Measurements from ENCODE around the gene ERBB4. TPM values are rescaled to one million over a fixed set of nuclear protein-coding genes. Genes with fewer than 3 reads are reported as not detected.

ERBB4 gene
- total RNA-seq, 1 experiment from 2014 or later = 40.6 TPM

GRCh38 chr2:212536817-212537725, 1.5 kb downstream of the ERBB4 start:
- H3K27ac ChIP-seq (ENCODE audit: low read depth, low read length, poor library complexity, severe bottlenecking) = peak overlapping the region; percentile 88
- H3K36me3 ChIP-seq (ENCODE audit: insufficient read depth, low read length, poor library complexity, severe bottlenecking) = no peaks in the 10 kb centered on the region
- no peaks in the 10 kb centered on the region for H3K27me3 ChIP-seq (replicated peaks; ENCODE audit: insufficient read depth, low read depth, low read length, poor library complexity)
- intact Hi-C loops (cut with micrococcal nuclease; ENCODE audit: unreplicated experiment) = loop anchor here (5.0 to 10.0 kb wide), 6 partner anchors 132 to 1280 kb away; no protein-coding TSS in a partner anchor
- CTCF ChIA-PET = no interaction called here
- no TSS peak for BruUV-seq (replicated peaks)
- DNase-seq (ENCODE audit: low spot score) = no peak
- H3K4me1 ChIP-seq (ENCODE audit: insufficient read depth, low read length, poor library complexity, severe bottlenecking) = peaks cover 38% of the 10 kb centered on the region
- 0 out of 2 replicates have a peak, but pooled peaks have one; percentile 1 for TF ChIP-seq CTCF (conservative IDR thresholded peaks at IDR 0.05; ENCODE audit: low read depth, low read length)
- TF ChIP-seq EZH2 (IDR thresholded peaks at IDR 0.05; ENCODE audit: borderline replicate concordance, low read depth, low read length, poor library complexity, severe bottlenecking) = no peak
- H3K9me3 ChIP-seq (ENCODE audit: low read depth, low read length, poor library complexity, severe bottlenecking) = no peaks in the 10 kb centered on the region
- H3K4me3 ChIP-seq (ENCODE audit: low read depth, low read length, poor library complexity, severe bottlenecking) = peak overlapping the region; percentile 95
- POLR2A ChIA-PET (ENCODE audit: low non-redundant PET) = no interaction called here

GRCh38 chr2:212535996-212536816, 2.4 kb downstream of the ERBB4 start:
- intact Hi-C loops (cut with micrococcal nuclease; ENCODE audit: unreplicated experiment) = loop anchor here (5.0 to 10.0 kb wide), 6 partner anchors 131 to 1279 kb away; no protein-coding TSS in a partner anchor
- Histone ChIP-seq H3K4me1 (ENCODE audit: insufficient read depth, low read length, poor library complexity, severe bottlenecking) (peaks cover 47% of the 10 kb centered on the region), H3K9me3 (ENCODE audit: low read depth, low read length, poor library complexity, severe bottlenecking) (no peaks in the 10 kb centered on the region), H3K27ac (ENCODE audit: low read depth, low read length, poor library complexity, severe bottlenecking) (peak overlapping the region; percentile 88), H3K4me3 (ENCODE audit: low read depth, low read length, poor library complexity, severe bottlenecking) (peak overlapping the region; percentile 95), H3K36me3 (ENCODE audit: insufficient read depth, low read length, poor library complexity, severe bottlenecking) (no peaks in the 10 kb centered on the region), H3K27me3 (replicated peaks; ENCODE audit: insufficient read depth, low read depth, low read length, poor library complexity) (no peaks in the 10 kb centered on the region)
- DNase-seq (ENCODE audit: low spot score) = peak; percentile 87
- CTCF ChIA-PET = interaction anchor here (0.7 kb wide), 1 partner anchor 287 kb away, joined by 3 read pairs; no protein-coding TSS in a partner anchor
- POLR2A ChIA-PET (ENCODE audit: low non-redundant PET) = no interaction called here
- BruUV-seq (replicated peaks) = TSS peak; percentile 63
- peak; percentile 48; the same call in 1 of the 2 replicates for TF ChIP-seq CTCF (conservative IDR thresholded peaks at IDR 0.05; ENCODE audit: low read depth, low read length)
- no peak for TF ChIP-seq EZH2 (IDR thresholded peaks at IDR 0.05; ENCODE audit: borderline replicate concordance, low read depth, low read length, poor library complexity, severe bottlenecking)

GRCh38 chr2:212534336-212534735, 4.3 kb downstream of the ERBB4 start:
- no peak overlapping the region for H3K27ac ChIP-seq (ENCODE audit: low read depth, low read length, poor library complexity, severe bottlenecking)
- H3K36me3 ChIP-seq (ENCODE audit: insufficient read depth, low read length, poor library complexity, severe bottlenecking) = no peaks in the 10 kb centered on the region
- BruUV-seq (replicated peaks) = no TSS peak
- H3K9me3 ChIP-seq (ENCODE audit: low read depth, low read length, poor library complexity, severe bottlenecking) = no peaks in the 10 kb centered on the region
- no peak for DNase-seq (ENCODE audit: low spot score)
- POLR2A ChIA-PET (ENCODE audit: low non-redundant PET) = interaction anchor here (0.7 kb wide), 1 partner anchor 1131 kb away, joined by 3 read pairs; no protein-coding TSS in a partner anchor
- CTCF ChIA-PET = no interaction called here
- H3K4me1 ChIP-seq (ENCODE audit: insufficient read depth, low read length, poor library complexity, severe bottlenecking) = peaks cover 63% of the 10 kb centered on the region
- intact Hi-C loops (cut with micrococcal nuclease; ENCODE audit: unreplicated experiment) = loop anchor here (5.0 to 10.0 kb wide), 4 partner anchors 130 to 1080 kb away; no protein-coding TSS in a partner anchor
- H3K4me3 ChIP-seq (ENCODE audit: low read depth, low read length, poor library complexity, severe bottlenecking) = peak overlapping the region; percentile 23
- TF ChIP-seq EZH2 (IDR thresholded peaks at IDR 0.05; ENCODE audit: borderline replicate concordance, low read depth, low read length, poor library complexity, severe bottlenecking) (no peak), CTCF (conservative IDR thresholded peaks at IDR 0.05; ENCODE audit: low read depth, low read length) (no peak)
- H3K27me3 ChIP-seq (replicated peaks; ENCODE audit: insufficient read depth, low read depth, low read length, poor library complexity) = no peaks in the 10 kb centered on the region
